HFF-Myc (cell line): ENCODE measurements around the gene KHDC4.

Experiments used
- DNase-seq: peaks from one replicate; pipeline ENCODE4 v3.0.0-alpha.2; 2011; ENCODE audit warnings: low read depth; ENCODE audit errors: extremely low read depth
- H3K4me3 ChIP-seq: replicated peaks from 2 replicates; pipeline ENCODE4 v1.5.1; 2011; ENCODE audit warnings: low read depth, mild to moderate bottlenecking, control low read depth, low read length
- TF ChIP-seq, protein P1 (sequence below): IDR thresholded peaks from 2 replicates; pipeline ENCODE4 v1.5.1; 2012; ENCODE audit warnings: mild to moderate bottlenecking, low read depth, low read length, control low read depth; ENCODE audit errors: missing control alignments

Gene KHDC4

DNA sequence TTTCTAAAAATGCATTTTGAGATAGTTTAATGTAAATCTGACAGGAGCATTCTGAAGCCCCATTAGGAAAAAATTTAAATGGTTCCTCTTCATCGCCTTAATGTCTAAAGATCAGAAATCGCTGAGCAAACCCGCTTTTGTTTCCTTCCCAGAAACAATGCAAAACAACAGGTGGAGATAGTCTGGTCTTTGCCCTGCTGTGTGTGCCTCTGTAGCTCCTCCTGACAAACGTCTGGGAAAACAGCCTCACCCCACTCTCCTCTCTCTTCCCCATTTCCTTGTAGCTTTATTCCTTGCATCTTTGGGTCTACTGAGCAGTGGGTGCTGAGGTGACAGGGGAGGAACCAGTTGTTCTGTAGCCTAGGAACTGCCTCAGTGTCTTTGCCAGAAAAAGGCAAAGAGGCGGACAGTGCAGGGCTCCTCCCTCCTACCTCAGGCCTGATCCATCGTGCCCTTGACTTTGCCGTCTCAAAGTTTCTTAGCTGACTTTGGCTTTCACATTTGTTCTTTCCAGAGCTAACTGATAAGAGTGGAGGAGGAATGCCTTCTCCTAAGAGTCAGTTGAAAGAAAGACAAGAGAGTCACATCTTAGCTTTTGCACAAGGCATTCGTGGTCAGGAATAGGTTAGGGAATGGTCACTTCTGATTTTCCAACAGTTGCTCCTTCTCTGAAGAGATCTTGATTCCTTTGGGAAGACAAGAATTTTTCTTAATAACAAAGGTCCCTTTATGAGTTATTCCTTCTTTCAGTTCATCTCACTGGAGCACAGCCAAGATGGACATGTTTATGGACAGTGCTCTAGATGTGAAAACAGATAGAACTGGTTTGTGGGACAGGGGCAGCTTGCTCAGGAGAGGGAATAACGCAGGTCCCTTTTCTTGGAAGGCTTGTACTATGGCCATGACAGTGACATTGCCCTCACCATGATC is 49.9 kb downstream of the KHDC4 start:
- DNase-seq = no peak

GRCh38 chr1:155882766-155883165 is 51.4 kb downstream of the KHDC4 start:
- TF ChIP-seq, protein P1, sequence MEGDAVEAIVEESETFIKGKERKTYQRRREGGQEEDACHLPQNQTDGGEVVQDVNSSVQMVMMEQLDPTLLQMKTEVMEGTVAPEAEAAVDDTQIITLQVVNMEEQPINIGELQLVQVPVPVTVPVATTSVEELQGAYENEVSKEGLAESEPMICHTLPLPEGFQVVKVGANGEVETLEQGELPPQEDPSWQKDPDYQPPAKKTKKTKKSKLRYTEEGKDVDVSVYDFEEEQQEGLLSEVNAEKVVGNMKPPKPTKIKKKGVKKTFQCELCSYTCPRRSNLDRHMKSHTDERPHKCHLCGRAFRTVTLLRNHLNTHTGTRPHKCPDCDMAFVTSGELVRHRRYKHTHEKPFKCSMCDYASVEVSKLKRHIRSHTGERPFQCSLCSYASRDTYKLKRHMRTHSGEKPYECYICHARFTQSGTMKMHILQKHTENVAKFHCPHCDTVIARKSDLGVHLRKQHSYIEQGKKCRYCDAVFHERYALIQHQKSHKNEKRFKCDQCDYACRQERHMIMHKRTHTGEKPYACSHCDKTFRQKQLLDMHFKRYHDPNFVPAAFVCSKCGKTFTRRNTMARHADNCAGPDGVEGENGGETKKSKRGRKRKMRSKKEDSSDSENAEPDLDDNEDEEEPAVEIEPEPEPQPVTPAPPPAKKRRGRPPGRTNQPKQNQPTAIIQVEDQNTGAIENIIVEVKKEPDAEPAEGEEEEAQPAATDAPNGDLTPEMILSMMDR = no peak
- no peak overlapping the region for H3K4me3 ChIP-seq
- DNase-seq = no peak

More for the DNA sequence above, 49.9 kb downstream of the KHDC4 start:
- no peak overlapping the region for H3K4me3 ChIP-seq
- TF ChIP-seq, protein P1 = no peak

- H3K4me3 ChIP-seq = no peak overlapping the region
- TF ChIP-seq, protein P1 = no peak
Observed at GRCh38 chr1:155882235-155882634, 52.0 kb downstream of the KHDC4 start.

DNA sequence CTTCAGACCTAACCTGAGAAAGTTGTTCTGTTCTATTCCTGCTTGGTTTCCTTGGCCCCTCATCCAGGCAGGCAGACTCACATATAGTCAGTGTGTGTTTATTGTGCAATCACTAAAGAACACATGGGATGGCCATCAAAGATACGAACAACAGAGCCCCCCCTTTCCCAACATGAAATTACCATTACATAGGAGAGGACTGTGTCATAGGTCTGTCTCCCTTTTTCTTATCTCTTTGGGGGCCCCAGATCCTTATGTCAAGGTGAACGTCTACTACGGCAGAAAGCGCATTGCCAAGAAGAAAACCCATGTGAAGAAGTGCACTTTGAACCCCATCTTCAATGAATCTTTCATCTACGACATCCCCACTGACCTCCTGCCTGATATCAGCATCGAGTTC is 53.3 kb downstream of the KHDC4 start:
- no peak for DNase-seq
- H3K4me3 ChIP-seq = no peak overlapping the region
- TF ChIP-seq, protein P1 = no peak

More at GRCh38 chr1:155882235-155882634, 52.0 kb downstream of the KHDC4 start:
- DNase-seq = no peak

DNA sequence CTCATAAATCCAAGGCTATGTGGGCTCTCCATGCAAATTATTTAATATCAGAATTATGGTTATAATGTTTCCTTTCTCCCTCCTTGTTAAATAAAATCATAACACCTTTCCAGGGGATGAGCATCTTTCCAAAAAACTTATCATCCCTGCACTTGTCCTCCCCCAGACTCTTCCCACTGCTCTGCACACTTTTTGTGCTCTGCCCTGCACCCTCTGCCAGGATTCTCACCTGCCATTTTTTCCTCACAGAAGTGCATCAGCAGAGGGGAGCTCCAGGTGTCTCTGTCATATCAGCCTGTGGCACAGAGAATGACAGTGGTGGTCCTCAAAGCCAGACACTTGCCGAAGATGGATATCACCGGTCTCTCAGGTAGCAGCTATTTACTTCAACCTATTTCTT is 54.0 kb downstream of the KHDC4 start:
- DNase-seq = no peak
- no peak overlapping the region for H3K4me3 ChIP-seq
- TF ChIP-seq, protein P1 = no peak

GRCh38 chr1:155877945-155878344 is 56.3 kb downstream of the KHDC4 start:
- TF ChIP-seq, protein P1 = no peak
- DNase-seq = no peak
- H3K4me3 ChIP-seq = no peak overlapping the region
